ENCODE measurements around the gene SLC30A7.

- TF ChIP-seq POLR2AphosphoS5 (IDR thresholded peaks at IDR 0.05; ENCODE audit: insufficient read depth in 1 of 2, low read depth in 1 of 2) (no peak), CTCF (IDR thresholded peaks at IDR 0.05) (no peak)
Measured at GRCh38 chr1:100903777-100904176, 7.9 kb downstream of the SLC30A7 start.
